Ureter (tissue), 1 donor: ENCODE results near the gene TNMD. TPM values are rescaled to one million over a fixed set of nuclear protein-coding genes. Genes with fewer than 3 reads are reported as not detected.
A peak's percentile ranks its signal among the peaks of the same experiment; 100 is the strongest.

Experiments
- DNase-seq: peaks from one replicate; pipeline ENCODE4 v3.0.0-alpha.2; 2020; ENCODE audit warnings: low spot score
- total RNA-seq: library from RNA; stranded (reverse); gene quantifications from one replicate; pipeline ENCODE4 v1.2.4, GENCODE V29; 2023
- donor health status: DM: yes; HTN: yes; CAD: no.

TNMD gene
- total RNA-seq, 1 donor from 2014 or later: not detected

GRCh38 chrX:100643956-100644860 is 59.5 kb downstream of the TNMD start, which contains the start of gene SRPX2:
SRPX2 (plus strand) TSS chrX:100644199; CDS start chrX:100646323, 2,124 bp downstream.
- DNase-seq: peak; percentile 58

- no peak for DNase-seq
Measured at GRCh38 chrX:100645106-100645505, 60.4 kb downstream of the TNMD start.

- DNase-seq: no peak
Measured at GRCh38 chrX:100647095-100647494, 62.4 kb downstream of the TNMD start.

- DNase-seq: no peak
Measured at GRCh38 chrX:100647739-100648138, 63.0 kb downstream of the TNMD start.

- DNase-seq: no peak
Measured at GRCh38 chrX:100648458-100649417, 64.0 kb downstream of the TNMD start.

Other genes with a start within 250 kb of the TNMD start
- 2.8 TPM for gene PCDH19, start 174.7 kb upstream of the TNMD start, total RNA-seq
- gene TSPAN6, start 51.9 kb downstream of the TNMD start, total RNA-seq: 115 TPM
- gene SRPX2, start 59.3 kb downstream of the TNMD start, total RNA-seq: 89.0 TPM
- 11.4 TPM for gene SYTL4, start 147.2 kb downstream of the TNMD start, total RNA-seq
- gene CSTF2, start 235.5 kb downstream of the TNMD start, total RNA-seq: 23.7 TPM